BE2C (cell line): ENCODE results near the gene VPS13D.

Source experiments
- DNase-seq: peaks from one replicate; pipeline ENCODE4 v3.0.0-alpha.2; 2020
- H3K27me3 ChIP-seq: fragments of 250-450 bp; sonication (Bioruptor Pico); 2 replicates; pipeline ENCODE4 v1.5.1; 2020; ENCODE audit warnings: mild to moderate bottlenecking
- H3K36me3 ChIP-seq: fragments of 250-450 bp; sonication (Bioruptor Pico); 2 replicates; pipeline ENCODE4 v1.5.1; 2020; ENCODE audit warnings: mild to moderate bottlenecking
- H3K4me1 ChIP-seq: fragments of 250-450 bp; sonication (Bioruptor Pico); 2 replicates; pipeline ENCODE4 v1.5.1; 2020
- H3K4me3 ChIP-seq: 2 replicates; pipeline ENCODE4 v1.5.1; 2011; ENCODE audit warnings: low read depth, low read length
- H3K9me3 ChIP-seq: fragments of 250-450 bp; sonication (Bioruptor Pico); 2 replicates; pipeline ENCODE4 v1.5.1; 2020
- TF ChIP-seq, protein P1 (sequence below): IDR thresholded peaks from 2 replicates; pipeline ENCODE4 v1.5.1; 2012; ENCODE audit warnings: mild to moderate bottlenecking, low read depth, low read length

Gene VPS13D

DNA sequence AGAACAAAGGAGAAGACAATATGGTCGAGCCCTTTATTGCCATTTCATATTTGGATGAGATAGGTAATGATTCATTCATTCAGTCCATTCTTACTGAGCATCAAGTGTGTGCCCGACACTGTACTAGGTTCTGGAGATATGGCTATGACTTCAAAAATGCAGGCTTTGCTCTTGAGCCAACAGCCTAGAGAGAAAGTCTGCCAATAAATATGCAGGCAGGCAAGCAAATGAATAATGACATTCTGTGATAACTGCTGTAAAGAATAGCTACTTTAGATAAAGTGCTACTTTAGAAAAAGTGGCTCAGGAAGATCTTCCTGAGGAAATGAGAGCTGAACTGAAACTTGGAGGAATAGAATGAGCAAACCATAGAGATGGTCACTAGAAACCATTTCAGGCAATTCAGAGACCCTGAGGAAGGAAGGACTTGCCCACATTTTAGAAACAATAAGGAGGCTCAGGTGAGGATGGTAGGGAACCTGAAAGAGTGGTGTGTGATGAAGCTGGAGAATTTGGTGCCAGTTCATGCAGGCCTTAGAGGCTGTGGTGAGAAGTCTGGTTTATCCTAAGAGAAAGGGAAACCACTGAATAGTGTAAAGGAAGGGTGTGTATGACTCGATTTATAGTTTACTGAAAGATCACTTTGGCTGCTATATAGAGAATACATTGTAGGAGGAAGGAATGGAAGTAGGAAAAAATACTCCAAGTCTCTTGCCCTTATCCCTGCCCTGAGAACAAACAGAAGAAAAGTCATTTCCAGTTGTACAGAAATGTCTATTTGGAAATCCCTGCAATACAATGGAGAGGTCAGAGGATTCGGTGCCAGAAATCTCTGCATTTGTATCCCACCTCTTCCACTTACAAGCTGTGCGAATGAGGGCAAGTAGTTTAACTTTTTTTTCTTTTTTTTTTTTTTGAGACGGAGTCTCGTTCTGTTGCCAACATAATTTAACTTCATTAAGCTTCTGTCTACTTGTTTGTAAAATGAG is 167.9 kb downstream of the VPS13D start:
- H3K9me3 ChIP-seq, result no peaks in the 10 kb centered on the region
- H3K4me3 ChIP-seq, result no peak overlapping the region
- TF ChIP-seq, protein P1, sequence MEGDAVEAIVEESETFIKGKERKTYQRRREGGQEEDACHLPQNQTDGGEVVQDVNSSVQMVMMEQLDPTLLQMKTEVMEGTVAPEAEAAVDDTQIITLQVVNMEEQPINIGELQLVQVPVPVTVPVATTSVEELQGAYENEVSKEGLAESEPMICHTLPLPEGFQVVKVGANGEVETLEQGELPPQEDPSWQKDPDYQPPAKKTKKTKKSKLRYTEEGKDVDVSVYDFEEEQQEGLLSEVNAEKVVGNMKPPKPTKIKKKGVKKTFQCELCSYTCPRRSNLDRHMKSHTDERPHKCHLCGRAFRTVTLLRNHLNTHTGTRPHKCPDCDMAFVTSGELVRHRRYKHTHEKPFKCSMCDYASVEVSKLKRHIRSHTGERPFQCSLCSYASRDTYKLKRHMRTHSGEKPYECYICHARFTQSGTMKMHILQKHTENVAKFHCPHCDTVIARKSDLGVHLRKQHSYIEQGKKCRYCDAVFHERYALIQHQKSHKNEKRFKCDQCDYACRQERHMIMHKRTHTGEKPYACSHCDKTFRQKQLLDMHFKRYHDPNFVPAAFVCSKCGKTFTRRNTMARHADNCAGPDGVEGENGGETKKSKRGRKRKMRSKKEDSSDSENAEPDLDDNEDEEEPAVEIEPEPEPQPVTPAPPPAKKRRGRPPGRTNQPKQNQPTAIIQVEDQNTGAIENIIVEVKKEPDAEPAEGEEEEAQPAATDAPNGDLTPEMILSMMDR, result no peak
- H3K27me3 ChIP-seq, result no peaks in the 10 kb centered on the region
- DNase-seq, result no peak
- no peaks in the 10 kb centered on the region for H3K4me1 ChIP-seq
- no peaks in the 10 kb centered on the region for H3K36me3 ChIP-seq

DNA sequence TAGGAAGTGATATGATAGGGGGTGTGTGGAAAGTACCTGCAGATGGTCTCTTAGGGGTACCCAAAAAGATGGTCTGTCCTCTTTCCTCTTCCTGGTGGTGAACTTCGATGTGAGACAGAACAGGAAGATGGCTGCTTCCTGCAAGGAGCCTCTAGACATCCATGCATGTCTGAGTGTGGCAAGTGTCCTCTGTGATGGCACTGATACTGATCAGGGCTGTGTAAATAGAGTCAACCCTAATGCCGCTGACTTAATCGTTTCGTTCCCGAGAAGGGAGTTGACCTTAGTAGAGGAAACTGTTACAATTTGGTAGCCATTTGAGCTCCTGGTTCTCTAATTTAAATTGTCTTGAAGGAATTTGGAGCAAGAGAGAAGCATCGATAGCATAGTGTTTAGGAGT is 168.6 kb downstream of the VPS13D start:
- Histone ChIP-seq H3K9me3 (no peaks in the 10 kb centered on the region), H3K4me3 (no peak overlapping the region), H3K36me3 (no peaks in the 10 kb centered on the region), H3K27me3 (no peaks in the 10 kb centered on the region), H3K4me1 (no peaks in the 10 kb centered on the region)
- TF ChIP-seq, protein P1, result no peak
- DNase-seq, result no peak

DNA sequence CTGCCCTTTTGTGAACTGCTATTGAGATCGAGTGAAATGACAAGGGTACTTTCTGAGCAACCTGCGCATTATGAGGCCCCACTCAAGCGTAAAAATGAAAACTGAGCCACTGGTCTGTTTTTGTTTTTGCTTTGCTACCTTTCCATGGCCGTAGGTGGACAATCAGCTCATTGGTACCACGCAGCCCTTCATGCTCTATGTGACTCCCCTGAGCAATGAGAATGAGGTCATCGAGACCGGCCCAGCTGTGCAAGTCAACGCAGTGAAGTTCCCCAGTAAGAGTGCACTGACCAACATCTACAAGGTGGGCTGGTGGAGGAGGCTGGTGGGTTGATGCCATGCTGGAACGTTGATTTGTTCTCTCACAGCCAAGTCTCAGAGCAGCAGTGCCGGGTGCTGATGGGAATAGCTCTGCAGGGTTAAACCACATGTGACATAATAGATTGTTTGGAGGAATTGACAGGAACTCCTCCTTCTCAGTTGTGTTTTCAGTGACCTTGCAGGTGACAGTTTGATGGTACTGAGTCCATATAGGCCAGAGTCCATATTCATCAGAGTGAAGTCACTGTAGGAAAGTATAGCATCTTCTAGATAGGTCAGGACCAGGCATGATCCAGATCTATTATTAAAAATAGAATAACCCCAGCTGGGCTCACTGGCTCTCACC is 170.3 kb downstream of the VPS13D start:
- Histone ChIP-seq H3K36me3 (no peaks in the 10 kb centered on the region), H3K9me3 (no peaks in the 10 kb centered on the region), H3K27me3 (no peaks in the 10 kb centered on the region), H3K4me1 (no peaks in the 10 kb centered on the region), H3K4me3 (no peak overlapping the region)
- no peak for DNase-seq
- TF ChIP-seq, protein P1, result no peak

DNA sequence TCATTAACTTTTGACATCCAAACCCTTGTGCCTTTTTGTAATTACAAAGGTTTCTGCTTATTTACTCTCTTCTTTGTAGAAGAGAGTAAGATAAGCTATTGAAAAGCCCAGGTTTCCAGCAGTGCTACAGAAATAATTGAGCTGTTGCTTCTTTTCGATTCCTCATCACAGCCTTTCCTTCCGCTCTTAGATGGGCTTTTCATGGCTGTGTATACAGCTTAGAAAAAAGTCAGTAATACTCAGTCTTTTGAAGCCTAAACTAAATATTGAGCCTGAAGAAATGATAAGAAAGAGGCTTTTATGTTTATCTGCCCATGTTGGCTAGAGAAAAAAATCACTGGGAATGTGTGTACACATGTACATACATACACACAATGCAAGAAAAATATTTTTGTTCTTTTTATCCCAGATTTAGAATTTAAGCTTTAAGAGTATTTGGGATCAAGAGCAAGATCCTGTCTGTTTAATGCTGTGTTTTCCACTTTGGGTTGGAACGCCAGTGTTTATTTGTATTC is 172.4 kb downstream of the VPS13D start:
- no peaks in the 10 kb centered on the region for H3K27me3 ChIP-seq
- H3K9me3 ChIP-seq, result no peaks in the 10 kb centered on the region
- no peak overlapping the region for H3K4me3 ChIP-seq
- DNase-seq, result no peak
- H3K4me1 ChIP-seq, result no peaks in the 10 kb centered on the region
- TF ChIP-seq, protein P1, result no peak
- H3K36me3 ChIP-seq, result no peaks in the 10 kb centered on the region

DNA sequence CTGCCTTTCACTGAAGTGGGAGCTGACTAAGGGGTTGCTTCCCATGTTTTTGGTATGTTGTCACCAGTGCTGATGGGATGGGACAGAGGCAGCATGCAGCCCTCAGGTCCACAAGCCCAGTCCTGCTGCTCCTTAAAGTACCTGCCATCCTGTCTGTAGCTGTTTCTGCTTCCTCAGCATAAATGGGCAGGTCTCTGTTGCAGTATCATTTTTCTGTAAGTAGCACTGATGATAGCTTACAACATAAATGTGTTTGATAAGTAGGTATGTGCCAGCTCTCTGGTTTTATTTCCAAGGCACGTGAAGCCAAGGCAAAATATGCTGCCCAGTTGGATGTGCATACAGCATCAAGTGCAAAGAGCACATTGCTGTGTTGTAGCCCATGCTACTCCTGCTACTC is 173.0 kb downstream of the VPS13D start:
- Histone ChIP-seq H3K9me3 (no peaks in the 10 kb centered on the region), H3K36me3 (no peaks in the 10 kb centered on the region), H3K27me3 (no peaks in the 10 kb centered on the region), H3K4me3 (no peak overlapping the region), H3K4me1 (no peaks in the 10 kb centered on the region)
- TF ChIP-seq, protein P1, result no peak
- DNase-seq, result no peak
